Chondrocyte (in vitro differentiated cells): ENCODE results near the gene PKLR. TPM values are rescaled to one million over a fixed set of nuclear protein-coding genes. Genes with fewer than 3 reads are reported as not detected.
"Not testable (repeated sequence)": the region's sequence is repeated elsewhere in the genome, so short reads cannot be mapped to it uniquely, and the experiment has no call there.

ENCODE experiments used
- DNase-seq: peaks from one replicate; pipeline ENCODE4 v3.0.0; 2021; ENCODE audit warnings: mixed read lengths, low spot score
- H3K27ac Mint-ChIP-seq: one replicate; pipeline ENCODE4 v1.8.0; 2021; ENCODE audit warnings: mild to moderate bottlenecking, moderate library complexity, mixed read lengths; ENCODE audit not compliant: unreplicated experiment
- H3K27me3 Mint-ChIP-seq: 2 replicates; pipeline ENCODE4 v1.8.0; 2021; ENCODE audit warnings: low read depth, mixed read lengths
- H3K36me3 Mint-ChIP-seq: 2 replicates; pipeline ENCODE4 v1.8.0; 2021; ENCODE audit warnings: low read depth, mixed read lengths
- H3K4me1 Mint-ChIP-seq: 2 replicates; pipeline ENCODE4 v1.8.0; 2021; ENCODE audit warnings: low read depth, mild to moderate bottlenecking, mixed read lengths
- H3K4me3 Mint-ChIP-seq: one replicate; pipeline ENCODE4 v1.8.0; 2021; ENCODE audit warnings: mild to moderate bottlenecking, moderate library complexity, mixed read lengths; ENCODE audit not compliant: unreplicated experiment
- H3K9me3 Mint-ChIP-seq: 2 replicates; pipeline ENCODE4 v1.8.0; 2021; ENCODE audit warnings: low read depth, mixed read lengths
- CTCF ChIP-seq: fragments of 200-600 bp; sonication (generic); IDR thresholded peaks from 2 replicates; pipeline ENCODE4 v1.5.0; 2021; ENCODE audit warnings: antibody characterized with exemption, mild to moderate bottlenecking, moderate library complexity
- total RNA-seq: library from RNA; stranded (reverse); gene quantifications from 3 replicates; pipeline ENCODE4 v1.2.1, GENCODE V29; 2021

Gene PKLR
- total RNA-seq, 1 donor from 2014 or later, result not detected

GRCh38 chr1:155253208-155253607, 48.0 kb downstream of the PKLR start:
- H3K27ac Mint-ChIP-seq, result peak overlapping the region; percentile 0
- peaks cover 11% of the 10 kb centered on the region for H3K36me3 Mint-ChIP-seq
- TF ChIP-seq CTCF, result peak; percentile 23
- H3K9me3 Mint-ChIP-seq, result no peaks in the 10 kb centered on the region
- no peak for DNase-seq
- H3K4me3 Mint-ChIP-seq, result peak overlapping the region; percentile 83
- H3K4me1 Mint-ChIP-seq, result peaks cover 42% of the 10 kb centered on the region
- H3K27me3 Mint-ChIP-seq, result no peaks in the 10 kb centered on the region

- Mint-ChIP-seq H3K27me3 (no peaks in the 10 kb centered on the region), H3K36me3 (peaks cover 5% of the 10 kb centered on the region), H3K27ac (no peak overlapping the region), H3K4me3 (no peak overlapping the region), H3K4me1 (peaks cover 39% of the 10 kb centered on the region), H3K9me3 (no peaks in the 10 kb centered on the region)
- no peak for TF ChIP-seq CTCF
- DNase-seq, result no peak
Measured at GRCh38 chr1:155251566-155251965, 49.7 kb downstream of the PKLR start.

GRCh38 chr1:155250633-155251449, 50.4 kb downstream of the PKLR start:
- Mint-ChIP-seq H3K9me3 (no peaks in the 10 kb centered on the region), H3K4me3 (no peak overlapping the region), H3K27me3 (no peaks in the 10 kb centered on the region), H3K36me3 (peaks cover 4% of the 10 kb centered on the region), H3K27ac (peak overlapping the region; percentile 71), H3K4me1 (peaks cover 32% of the 10 kb centered on the region)
- DNase-seq, result peak; percentile 95
- peak; percentile 99 for TF ChIP-seq CTCF

GRCh38 chr1:155250246-155250632, 51.0 kb downstream of the PKLR start:
- TF ChIP-seq CTCF, result no peak
- no peaks in the 10 kb centered on the region for H3K27me3 Mint-ChIP-seq
- no peak for DNase-seq
- H3K4me1 Mint-ChIP-seq, result peaks cover 29% of the 10 kb centered on the region
- no peak overlapping the region for H3K27ac Mint-ChIP-seq
- peaks cover 4% of the 10 kb centered on the region for H3K36me3 Mint-ChIP-seq
- H3K4me3 Mint-ChIP-seq, result no peak overlapping the region
- no peaks in the 10 kb centered on the region for H3K9me3 Mint-ChIP-seq

- Mint-ChIP-seq H3K27me3 (no peaks in the 10 kb centered on the region), H3K9me3 (no peaks in the 10 kb centered on the region), H3K4me1 (peaks cover 29% of the 10 kb centered on the region), H3K27ac (no peak overlapping the region), H3K36me3 (peaks cover 6% of the 10 kb centered on the region), H3K4me3 (no peak overlapping the region)
- DNase-seq, result no peak
- TF ChIP-seq CTCF, result no peak
Measured at GRCh38 chr1:155247667-155248553, 53.3 kb downstream of the PKLR start.

- H3K4me3 Mint-ChIP-seq, H3K27ac Mint-ChIP-seq, DNase-seq, H3K9me3 Mint-ChIP-seq, H3K36me3 Mint-ChIP-seq, H3K27me3 Mint-ChIP-seq: not testable (repeated sequence)
- H3K4me1 Mint-ChIP-seq, result peaks cover 30% of the 10 kb centered on the region
Measured at GRCh38 chr1:155246796-155247195, 54.4 kb downstream of the PKLR start.
